ENCODE results near the gene TSPAN14. TPM values are rescaled to one million over a fixed set of nuclear protein-coding genes. Genes with fewer than 3 reads are reported as not detected.

TSPAN14 gene
- total RNA-seq, 3 donors from 2014 or later (not counting 1 experiment from before 2014, with no cell fraction given) = 126 to 180 (median 173) TPM

DNA sequence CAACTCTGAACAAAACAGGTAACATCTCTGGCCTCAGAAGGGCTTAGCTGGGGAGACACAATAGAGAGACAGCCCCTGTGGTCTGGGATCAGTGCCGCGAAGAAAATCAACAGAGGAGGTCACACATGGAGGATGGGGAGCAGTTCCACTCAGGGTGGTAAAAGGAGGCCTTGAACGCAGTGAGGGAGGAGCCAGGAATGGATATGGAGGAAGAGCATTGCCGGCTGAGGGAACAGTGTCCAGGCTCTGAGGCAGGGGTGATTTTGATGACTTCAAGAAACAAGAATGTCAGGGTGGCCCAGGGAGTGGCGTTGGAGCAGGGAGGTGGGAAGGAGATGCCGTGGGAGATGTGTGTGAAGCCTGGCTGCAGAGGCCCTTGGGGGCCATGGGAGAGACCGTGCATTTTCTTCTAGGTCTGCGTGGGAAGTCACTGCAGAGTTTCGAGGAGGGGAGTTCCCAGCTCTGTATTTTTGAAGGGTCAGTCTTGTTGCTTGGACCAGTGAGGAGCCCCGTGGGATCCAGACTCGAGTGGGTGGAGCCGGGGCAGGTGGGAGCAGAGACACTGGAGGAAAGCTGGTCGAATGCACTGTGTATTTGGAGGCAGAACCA, 47.9 kb downstream of the TSPAN14 start:
- Histone ChIP-seq H3K4me1 (ENCODE audit: control insufficient read depth, insufficient read depth, low read length) (peaks cover 90% of the 10 kb centered on the region), H3K36me3 (ENCODE audit: control insufficient read depth, insufficient read depth, low read length) (peaks cover 20% of the 10 kb centered on the region), H3K27me3 (ENCODE audit: control insufficient read depth, insufficient read depth, low read length) (no peaks in the 10 kb centered on the region), H3K9me3 (ENCODE audit: control insufficient read depth, insufficient read depth, low read length) (no peaks in the 10 kb centered on the region), H3K27ac (ENCODE audit: low read length) (peak overlapping the region; percentile 77), H3K4me3 (ENCODE audit: low read length) (no peak overlapping the region)
- no peak for ATAC-seq
- no peak for DNase-seq
- Mint-ChIP-seq H3K27me3 (ENCODE audit: low read depth in 2 of 2) (no peaks in the 10 kb centered on the region), H3K4me1 (peaks cover 88 to 91% of the 10 kb centered on the region in 2 donors), H3K27ac (peak overlapping the region; percentile 75 to 81), H3K9me3 (no peaks in the 10 kb centered on the region), H3K4me3 (peak overlapping the region; percentile 52), H3K36me3 (peaks cover 2% of the 10 kb centered on the region)
- 92% methylated on average over 13 of the region's 13 CpGs for WGBS (ENCODE audit: insufficient coverage)
- intact Hi-C loops (cut with micrococcal nuclease) = no loop called here
- TF ChIP-seq, protein P1, sequence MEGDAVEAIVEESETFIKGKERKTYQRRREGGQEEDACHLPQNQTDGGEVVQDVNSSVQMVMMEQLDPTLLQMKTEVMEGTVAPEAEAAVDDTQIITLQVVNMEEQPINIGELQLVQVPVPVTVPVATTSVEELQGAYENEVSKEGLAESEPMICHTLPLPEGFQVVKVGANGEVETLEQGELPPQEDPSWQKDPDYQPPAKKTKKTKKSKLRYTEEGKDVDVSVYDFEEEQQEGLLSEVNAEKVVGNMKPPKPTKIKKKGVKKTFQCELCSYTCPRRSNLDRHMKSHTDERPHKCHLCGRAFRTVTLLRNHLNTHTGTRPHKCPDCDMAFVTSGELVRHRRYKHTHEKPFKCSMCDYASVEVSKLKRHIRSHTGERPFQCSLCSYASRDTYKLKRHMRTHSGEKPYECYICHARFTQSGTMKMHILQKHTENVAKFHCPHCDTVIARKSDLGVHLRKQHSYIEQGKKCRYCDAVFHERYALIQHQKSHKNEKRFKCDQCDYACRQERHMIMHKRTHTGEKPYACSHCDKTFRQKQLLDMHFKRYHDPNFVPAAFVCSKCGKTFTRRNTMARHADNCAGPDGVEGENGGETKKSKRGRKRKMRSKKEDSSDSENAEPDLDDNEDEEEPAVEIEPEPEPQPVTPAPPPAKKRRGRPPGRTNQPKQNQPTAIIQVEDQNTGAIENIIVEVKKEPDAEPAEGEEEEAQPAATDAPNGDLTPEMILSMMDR (IDR thresholded peaks at IDR 0.05) = no peak

DNA sequence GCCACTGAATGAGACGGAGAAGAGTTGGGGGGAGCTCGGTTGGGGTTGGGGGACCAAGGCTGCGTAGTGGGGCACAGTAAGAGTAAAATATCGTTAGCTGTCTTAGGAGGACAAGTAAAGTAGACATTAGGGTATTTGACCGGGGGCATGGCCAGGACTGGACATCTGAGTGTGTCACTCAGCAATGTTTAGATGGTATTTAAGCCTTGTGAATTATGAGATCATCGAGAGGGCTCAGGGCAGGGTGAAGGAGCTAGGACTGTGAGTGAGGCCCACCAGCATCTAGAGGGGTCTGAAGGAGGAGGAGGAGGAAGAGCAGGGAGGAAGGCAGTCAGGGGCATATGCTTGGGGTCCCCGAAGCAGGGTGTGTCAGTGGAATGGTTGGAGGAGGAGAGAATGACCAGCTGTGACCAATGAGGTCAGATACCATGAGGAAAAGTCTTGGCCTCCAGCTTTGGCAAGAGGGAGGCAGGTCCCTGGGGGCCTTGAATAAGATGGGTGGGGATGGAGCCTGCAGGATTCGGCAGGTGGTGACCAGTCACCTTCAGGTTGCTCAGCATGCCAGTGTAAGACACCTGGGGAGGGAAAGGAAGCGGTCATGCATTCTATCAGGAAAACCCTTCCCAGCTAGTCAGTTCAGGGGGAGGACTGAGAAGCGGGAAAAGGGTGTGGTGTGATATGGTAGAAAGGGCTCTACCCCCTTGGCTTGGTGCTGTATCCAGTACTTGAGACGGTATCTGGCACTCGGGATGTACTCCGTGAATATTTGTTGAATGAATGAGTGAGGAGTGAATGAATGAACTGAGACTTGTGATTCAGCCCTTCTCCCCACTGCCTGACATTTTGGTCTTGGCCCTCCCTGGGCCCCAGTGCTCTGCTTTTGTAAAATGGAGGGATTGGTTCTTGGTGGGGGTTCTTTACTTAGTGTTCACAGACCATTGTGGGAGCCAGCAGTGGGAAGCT, 48.8 kb downstream of the TSPAN14 start:
- H3K9me3 ChIP-seq (ENCODE audit: control insufficient read depth, insufficient read depth, low read length) = no peaks in the 10 kb centered on the region
- Mint-ChIP-seq H3K4me3 (peak overlapping the region; percentile 69), H3K9me3 (no peaks in the 10 kb centered on the region), H3K36me3 (no peaks in the 10 kb centered on the region), H3K27ac (peak overlapping the region; percentile 75 to 81), H3K27me3 (ENCODE audit: low read depth in 2 of 2) (no peaks in the 10 kb centered on the region), H3K4me1 (peaks cover 82 to 84% of the 10 kb centered on the region in 2 donors)
- 87% methylated on average over 13 of the region's 13 CpGs for WGBS (ENCODE audit: insufficient coverage)
- H3K36me3 ChIP-seq (ENCODE audit: control insufficient read depth, insufficient read depth, low read length) = peaks cover 26% of the 10 kb centered on the region
- H3K4me1 ChIP-seq (ENCODE audit: control insufficient read depth, insufficient read depth, low read length) = peaks cover 82% of the 10 kb centered on the region
- H3K4me3 ChIP-seq (ENCODE audit: low read length) = no peak overlapping the region
- DNase-seq (no peak), ATAC-seq (no peak)
- TF ChIP-seq, protein P1 (IDR thresholded peaks at IDR 0.05) = no peak
- intact Hi-C loops (cut with micrococcal nuclease) = no loop called here
- H3K27me3 ChIP-seq (ENCODE audit: control insufficient read depth, insufficient read depth, low read length) = no peaks in the 10 kb centered on the region
- peak overlapping the region; percentile 21 for H3K27ac ChIP-seq (ENCODE audit: low read length)

DNA sequence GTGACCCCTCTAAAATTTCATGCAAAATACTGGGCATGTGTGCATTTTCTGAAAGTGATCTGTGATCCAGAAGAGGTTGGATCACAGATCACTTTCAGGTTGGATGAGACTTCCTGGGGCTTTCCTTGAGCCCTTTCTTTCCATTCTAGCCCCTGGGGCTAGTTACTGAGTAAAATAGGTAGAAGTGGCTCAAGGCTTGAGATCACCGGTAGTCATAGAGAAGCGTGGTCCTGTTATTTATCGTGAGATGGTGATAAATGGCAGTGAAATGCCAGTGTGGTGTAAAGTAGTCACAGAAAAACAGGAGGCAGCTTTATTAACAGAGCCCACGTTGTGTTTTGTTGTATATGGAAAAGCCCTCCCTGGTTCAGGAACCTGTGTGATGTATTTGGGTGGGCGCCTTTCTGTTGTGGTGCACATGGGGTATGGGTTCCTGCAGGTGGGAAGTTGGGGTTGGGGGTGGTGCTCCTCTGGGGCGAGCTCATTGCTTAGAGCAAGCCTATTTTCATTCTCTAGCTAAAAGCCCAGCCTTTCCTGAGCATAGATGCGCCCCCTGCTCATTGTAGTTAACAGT, 49.6 kb downstream of the TSPAN14 start:
- DNase-seq (no peak), ATAC-seq (no peak)
- Histone ChIP-seq H3K36me3 (ENCODE audit: control insufficient read depth, insufficient read depth, low read length) (peaks cover 31% of the 10 kb centered on the region), H3K9me3 (ENCODE audit: control insufficient read depth, insufficient read depth, low read length) (no peaks in the 10 kb centered on the region), H3K27me3 (ENCODE audit: control insufficient read depth, insufficient read depth, low read length) (no peaks in the 10 kb centered on the region), H3K27ac (ENCODE audit: low read length) (peak overlapping the region; percentile 52), H3K4me3 (ENCODE audit: low read length) (no peak overlapping the region), H3K4me1 (ENCODE audit: control insufficient read depth, insufficient read depth, low read length) (peaks cover 74% of the 10 kb centered on the region)
- intact Hi-C loops (cut with micrococcal nuclease) = no loop called here
- H3K36me3 Mint-ChIP-seq = no peaks in the 10 kb centered on the region
- H3K4me3 Mint-ChIP-seq = peak overlapping the region; percentile 69
- H3K27ac Mint-ChIP-seq = peak overlapping the region; percentile 75 to 81
- H3K9me3 Mint-ChIP-seq = no peaks in the 10 kb centered on the region
- TF ChIP-seq, protein P1 (IDR thresholded peaks at IDR 0.05) = no peak
- 57% methylated on average over 7 of the region's 7 CpGs for WGBS (ENCODE audit: insufficient coverage)
- no peaks in the 10 kb centered on the region for H3K27me3 Mint-ChIP-seq (ENCODE audit: low read depth in 2 of 2)
- peaks cover 74 to 76% of the 10 kb centered on the region in 2 donors for H3K4me1 Mint-ChIP-seq
